Prostate gland (tissue), 2 donors: ENCODE measurements around the gene CAND1.

Experiments used
- CTCF ChIP-seq, 4 experiments: fragments of 200-600 bp in 2 of 4; fragments of 450-650 bp in 2 of 4; sonication (generic) in 2 of 4; IDR thresholded peaks; 1 replicate in 3 of 4; 2 replicates in 1 of 4; pipeline ENCODE4 v1.5.1; 2016 to 2019; ENCODE audit warnings: antibody characterized with exemption in 4 of 4, mild to moderate bottlenecking in 2 of 4, moderate library complexity in 2 of 4
- POLR2A ChIP-seq: fragments of 450-650 bp; IDR thresholded peaks from one replicate; pipeline ENCODE4 v1.6.1; 2016; ENCODE audit warnings: antibody characterized with exemption, mild to moderate bottlenecking
- POLR2AphosphoS5 ChIP-seq: sonication (generic); formaldehyde crosslinking; IDR thresholded peaks from one replicate; pipeline ENCODE4 v1.6.1; 2017; ENCODE audit warnings: antibody characterized with exemption

- TF ChIP-seq POLR2A (no peak), CTCF (IDR thresholded peaks at IDR 0.05) (no peak), POLR2AphosphoS5 (no peak)
Measured at GRCh38 chr12:67356380-67356774, 87.2 kb downstream of the CAND1 start.
